ENCODE measurements around the gene RAD51AP1.

DNA sequence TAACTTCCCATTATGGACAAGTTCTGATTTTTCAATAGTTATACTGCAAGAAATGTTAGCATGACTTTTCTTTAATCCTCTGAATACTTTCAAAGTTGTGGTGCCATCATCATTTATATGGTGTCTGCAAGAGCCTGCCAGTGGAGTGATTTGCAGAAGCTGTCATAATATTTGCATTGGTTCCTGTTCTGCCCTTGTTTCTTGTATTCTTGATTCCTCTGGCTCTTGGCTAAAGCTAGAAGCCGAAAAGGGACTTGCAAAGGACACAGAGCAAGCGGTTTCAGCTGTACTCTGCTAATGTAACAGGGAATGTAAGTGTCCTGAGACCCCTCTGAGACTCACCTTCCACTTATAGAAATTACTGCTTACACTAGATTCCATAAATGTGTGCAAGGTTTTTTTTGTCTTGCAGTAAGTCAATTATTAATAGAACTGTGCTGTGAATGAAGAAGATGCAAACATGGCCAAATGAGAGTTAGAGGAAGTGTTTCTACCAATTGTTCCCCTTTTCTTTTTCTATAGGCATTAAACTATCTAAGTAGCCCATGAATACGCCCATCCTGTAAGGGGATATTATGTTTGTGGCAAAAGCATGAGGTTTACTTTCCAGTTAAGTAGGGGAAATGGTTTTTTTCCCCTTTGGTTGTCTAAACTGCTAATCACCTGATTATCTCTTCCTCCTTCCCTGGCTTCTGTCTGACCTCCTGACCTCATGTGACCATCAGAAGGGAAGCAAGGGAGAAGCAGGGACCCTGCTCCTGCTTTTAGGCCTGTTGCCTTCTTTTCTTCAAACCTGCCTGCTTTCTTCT is 28.6 kb downstream of the RAD51AP1 start:
- TF ChIP-seq, protein P1, sequence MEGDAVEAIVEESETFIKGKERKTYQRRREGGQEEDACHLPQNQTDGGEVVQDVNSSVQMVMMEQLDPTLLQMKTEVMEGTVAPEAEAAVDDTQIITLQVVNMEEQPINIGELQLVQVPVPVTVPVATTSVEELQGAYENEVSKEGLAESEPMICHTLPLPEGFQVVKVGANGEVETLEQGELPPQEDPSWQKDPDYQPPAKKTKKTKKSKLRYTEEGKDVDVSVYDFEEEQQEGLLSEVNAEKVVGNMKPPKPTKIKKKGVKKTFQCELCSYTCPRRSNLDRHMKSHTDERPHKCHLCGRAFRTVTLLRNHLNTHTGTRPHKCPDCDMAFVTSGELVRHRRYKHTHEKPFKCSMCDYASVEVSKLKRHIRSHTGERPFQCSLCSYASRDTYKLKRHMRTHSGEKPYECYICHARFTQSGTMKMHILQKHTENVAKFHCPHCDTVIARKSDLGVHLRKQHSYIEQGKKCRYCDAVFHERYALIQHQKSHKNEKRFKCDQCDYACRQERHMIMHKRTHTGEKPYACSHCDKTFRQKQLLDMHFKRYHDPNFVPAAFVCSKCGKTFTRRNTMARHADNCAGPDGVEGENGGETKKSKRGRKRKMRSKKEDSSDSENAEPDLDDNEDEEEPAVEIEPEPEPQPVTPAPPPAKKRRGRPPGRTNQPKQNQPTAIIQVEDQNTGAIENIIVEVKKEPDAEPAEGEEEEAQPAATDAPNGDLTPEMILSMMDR (IDR thresholded peaks at IDR 0.05; ENCODE audit: poor library complexity, severe bottlenecking) = no peak
- no peak for TF ChIP-seq EZH2 (IDR thresholded peaks at IDR 0.05; ENCODE audit: borderline replicate concordance, insufficient read depth, low read length, poor library complexity, severe bottlenecking)
- TF ChIP-seq SMC3 (conservative IDR thresholded peaks at IDR 0.05; ENCODE audit: poor library complexity) = no peak
- TF ChIP-seq MXI1 (conservative IDR thresholded peaks at IDR 0.05; ENCODE audit: poor library complexity, severe bottlenecking) = no peak
- TF ChIP-seq EP300 (conservative IDR thresholded peaks at IDR 0.05; ENCODE audit: poor library complexity, severe bottlenecking) = no peak

Data from neural cell (in vitro differentiated cells).